ENCODE data around the gene GJA10.

GJA10 gene

DNA sequence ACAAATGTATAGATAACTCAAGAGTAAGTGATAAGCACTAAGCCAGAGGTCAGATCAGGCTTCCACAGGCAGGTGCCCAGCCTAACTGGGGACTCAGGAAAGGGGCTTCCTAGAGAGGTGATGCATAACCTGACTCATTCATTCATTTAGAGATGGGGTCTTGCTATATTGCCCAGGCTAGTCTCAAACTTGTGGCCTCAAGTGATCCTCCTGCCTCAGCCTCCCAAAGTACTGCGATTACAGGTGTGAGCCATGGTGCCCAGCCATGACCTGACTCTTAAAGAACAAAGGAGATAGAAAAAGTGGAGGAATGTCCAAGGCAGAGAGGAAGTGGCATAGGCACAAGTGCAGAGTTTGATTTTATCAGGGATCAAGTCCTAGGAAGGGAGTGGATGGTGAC lies 41.9 kb downstream of the GJA10 start:
- no peak for TF ChIP-seq GATA2 (IDR thresholded peaks at IDR 0.05; ENCODE audit: low read depth, low read length)
- no peak for TF ChIP-seq GATA3 (IDR thresholded peaks at IDR 0.05; ENCODE audit: low read depth, low read length)

DNA sequence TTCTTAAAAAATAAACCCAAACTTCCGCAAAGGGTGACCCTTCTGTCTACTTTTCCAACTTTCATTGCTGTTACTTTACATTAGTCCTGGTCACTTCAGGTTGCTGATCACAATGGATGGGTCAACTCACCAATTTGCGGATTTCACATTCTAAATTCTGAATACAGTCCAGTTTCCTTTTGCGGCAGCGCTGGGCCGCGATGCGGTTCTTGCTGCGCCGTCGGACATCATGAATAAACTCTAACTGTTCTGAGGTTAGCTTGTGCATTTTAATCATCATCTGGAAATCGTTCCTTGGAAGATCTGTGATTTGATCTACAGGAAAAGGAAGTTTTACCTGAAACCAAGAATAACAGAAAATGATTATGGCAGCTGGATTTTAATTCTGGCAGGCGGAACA lies 43.7 kb downstream of the GJA10 start:
- TF ChIP-seq GATA2 (IDR thresholded peaks at IDR 0.05; ENCODE audit: low read depth, low read length) (no peak), GATA3 (IDR thresholded peaks at IDR 0.05; ENCODE audit: low read depth, low read length) (no peak)

DNA sequence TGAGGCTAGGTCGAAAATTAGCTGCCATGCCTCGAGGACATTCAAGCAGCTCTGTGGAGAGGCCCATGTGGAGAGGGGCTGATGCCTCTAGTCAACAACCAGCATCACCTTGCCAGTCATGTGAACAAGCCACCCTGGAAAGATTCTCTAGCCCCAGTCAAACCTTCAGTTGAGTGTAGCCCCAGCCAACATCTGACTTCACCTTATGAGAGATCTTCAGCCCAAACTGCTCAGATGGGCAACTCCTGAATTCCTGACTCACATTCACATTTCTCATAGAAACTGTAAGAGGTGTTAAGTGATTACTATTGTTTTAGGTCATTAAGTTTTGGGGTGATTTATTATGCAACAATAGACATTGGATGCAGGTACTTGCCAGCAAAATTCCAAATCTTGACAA lies 44.9 kb downstream of the GJA10 start:
- no peak for TF ChIP-seq GATA3 (IDR thresholded peaks at IDR 0.05; ENCODE audit: low read depth, low read length)
- TF ChIP-seq GATA2 (IDR thresholded peaks at IDR 0.05; ENCODE audit: low read depth, low read length), result no peak

DNA sequence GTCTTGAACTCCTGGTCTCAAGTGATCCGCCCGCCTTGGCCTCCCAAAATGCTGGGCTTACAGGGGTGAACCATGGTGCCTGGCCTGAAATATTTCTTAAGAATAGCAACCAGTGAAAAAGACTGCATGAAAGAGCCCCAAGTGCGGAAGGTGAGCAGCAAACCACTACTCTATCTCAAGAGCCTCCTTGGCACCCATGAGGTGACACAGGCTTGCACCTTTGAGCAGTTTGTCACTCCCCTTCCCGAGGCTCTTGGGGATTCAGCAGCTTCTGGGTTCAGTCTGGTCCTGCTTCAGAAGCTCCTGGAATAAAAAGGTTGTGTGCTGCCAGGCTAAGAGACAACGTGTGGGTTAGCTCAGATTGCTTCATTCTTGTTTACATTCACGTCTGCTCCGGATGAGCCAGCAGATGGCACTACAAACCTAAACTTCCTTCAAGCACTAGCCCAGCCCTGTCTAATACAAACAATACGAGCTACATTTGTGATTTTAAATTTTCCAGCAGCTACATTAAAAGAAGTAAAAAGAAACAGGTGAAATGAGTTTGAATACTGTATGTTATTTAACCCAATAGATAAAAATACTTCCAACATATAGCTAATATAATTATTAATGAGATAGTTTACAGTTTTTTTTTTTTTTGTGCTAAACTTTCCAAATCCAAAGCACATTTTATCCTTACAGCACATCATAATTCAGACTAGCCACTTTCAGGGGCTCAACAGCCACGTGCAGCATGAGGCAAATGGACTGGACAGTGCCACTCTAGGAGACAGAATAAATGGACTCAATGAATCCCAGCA lies 46.2 kb downstream of the GJA10 start:
- no peak for TF ChIP-seq GATA2 (IDR thresholded peaks at IDR 0.05; ENCODE audit: low read depth, low read length)
- no peak for TF ChIP-seq GATA3 (IDR thresholded peaks at IDR 0.05; ENCODE audit: low read depth, low read length)

DNA sequence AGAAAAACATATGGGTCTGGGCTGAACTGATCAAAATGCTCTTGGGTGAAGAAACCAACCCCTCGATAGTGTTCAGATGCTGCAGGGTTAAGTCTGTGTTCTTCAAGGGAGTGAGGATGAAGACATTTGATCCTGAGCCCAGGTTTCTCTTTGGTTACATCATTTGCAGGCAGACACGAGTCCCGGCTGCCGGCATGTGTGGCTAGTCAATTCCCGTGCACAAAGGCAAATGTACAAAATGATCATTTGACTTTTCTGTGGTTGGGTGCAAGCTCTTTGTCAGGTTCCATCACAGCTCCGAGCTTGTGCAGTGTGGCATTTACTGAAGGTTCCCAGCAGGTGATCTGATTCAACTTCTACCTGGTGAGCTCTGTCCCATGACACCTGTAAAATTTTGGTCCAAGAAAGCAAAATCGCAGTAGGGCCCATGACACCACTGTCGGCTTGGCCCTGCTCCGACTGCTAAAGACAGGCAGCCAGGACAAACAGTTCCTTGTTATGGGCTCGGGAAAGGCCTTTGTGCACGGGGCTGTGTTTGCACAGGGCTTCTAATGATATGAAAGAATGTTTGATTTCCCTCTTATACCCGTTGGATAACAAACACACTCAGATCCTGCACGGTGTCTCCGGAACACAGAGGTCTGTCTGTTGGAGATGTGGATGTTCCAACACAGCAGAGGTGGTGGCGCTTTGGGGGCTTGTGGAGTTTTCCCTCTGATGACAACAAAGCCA lies 46.9 kb downstream of the GJA10 start:
- TF ChIP-seq GATA2 (IDR thresholded peaks at IDR 0.05; ENCODE audit: low read depth, low read length), result no peak
- TF ChIP-seq GATA3 (IDR thresholded peaks at IDR 0.05; ENCODE audit: low read depth, low read length), result no peak

DNA sequence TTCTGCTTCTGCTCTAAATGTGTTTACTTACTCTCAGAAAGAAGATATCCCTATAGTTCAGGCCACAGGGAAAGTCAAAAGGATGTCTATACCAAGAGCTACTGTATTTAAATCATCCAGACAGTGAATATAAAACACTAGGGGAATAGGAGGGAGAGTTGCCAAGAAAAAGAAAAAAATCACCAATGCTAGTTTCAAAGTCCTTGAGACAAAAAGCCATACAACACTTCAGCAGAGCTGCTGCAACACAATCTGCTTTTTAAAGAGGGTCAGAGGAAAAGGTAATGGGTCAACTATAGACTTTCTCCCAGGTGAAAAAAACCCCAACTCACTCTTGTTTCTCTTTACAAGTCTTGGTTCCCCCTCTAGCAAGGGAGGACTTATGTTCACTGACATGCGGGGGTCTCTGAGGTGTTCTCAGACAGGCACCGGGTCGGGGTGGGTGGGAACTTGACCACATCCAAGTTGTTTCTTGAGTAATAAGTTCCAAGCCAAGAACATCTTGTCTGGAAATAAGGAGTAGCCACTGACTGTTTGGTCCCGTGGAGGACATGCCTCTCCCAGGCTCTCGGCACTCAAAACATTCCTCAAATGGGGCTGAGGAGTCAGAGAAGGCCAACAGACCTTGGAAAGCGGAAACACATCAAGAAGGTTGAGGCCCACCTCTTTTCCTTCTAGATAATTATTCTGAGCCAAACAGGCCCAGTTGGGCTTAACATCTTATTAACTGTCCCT lies 47.7 kb downstream of the GJA10 start:
- TF ChIP-seq GATA3 (IDR thresholded peaks at IDR 0.05; ENCODE audit: low read depth, low read length), result no peak

DNA sequence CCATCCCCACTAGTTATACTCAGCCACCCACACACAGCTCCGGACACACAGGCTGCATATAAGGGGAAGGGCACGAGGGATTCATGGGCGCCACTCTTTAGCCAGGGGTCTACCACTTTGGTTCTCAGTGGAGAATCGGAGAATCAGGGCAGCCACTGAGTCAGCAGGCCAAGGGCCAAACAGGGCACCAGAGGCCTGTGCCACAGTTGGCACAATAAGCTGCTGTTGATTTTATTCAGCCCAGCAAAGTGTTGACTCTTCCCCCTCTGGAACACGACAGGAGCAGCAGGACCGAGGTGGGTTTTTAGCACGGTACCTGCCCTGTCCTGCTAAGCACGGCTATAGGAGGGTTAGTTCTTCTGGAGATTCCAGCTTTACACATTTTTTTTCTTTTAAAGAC lies 48.3 kb downstream of the GJA10 start:
- TF ChIP-seq GATA2 (IDR thresholded peaks at IDR 0.05; ENCODE audit: low read depth, low read length) (no peak), GATA3 (IDR thresholded peaks at IDR 0.05; ENCODE audit: low read depth, low read length) (no peak)

DNA sequence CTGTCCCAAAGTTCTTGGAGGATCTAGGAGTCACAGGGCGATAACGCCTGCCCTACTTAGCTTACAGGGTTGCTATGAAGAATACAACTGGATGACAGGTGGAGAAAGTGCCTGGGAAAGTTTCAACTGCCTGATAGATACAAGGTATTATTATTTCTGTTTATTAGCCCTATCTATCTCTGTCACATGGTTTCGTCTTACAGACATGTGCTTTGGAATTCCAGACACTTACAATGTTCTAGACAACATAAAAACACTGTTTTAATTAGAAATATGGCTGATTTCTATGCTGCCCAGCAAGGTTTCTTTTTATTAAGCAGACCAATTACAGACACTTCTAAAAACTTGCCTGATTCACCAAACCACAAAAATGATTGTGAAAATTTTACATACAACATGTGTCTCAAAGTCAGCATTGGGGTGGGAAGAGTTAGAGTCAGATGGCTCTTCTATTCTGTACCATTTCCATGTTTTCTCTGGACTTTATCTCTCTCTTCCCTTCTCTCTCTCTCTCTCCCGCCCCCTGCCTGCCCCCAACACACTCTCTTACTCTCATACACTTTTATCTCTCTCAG lies 50.0 kb downstream of the GJA10 start:
- no peak for TF ChIP-seq GATA3 (IDR thresholded peaks at IDR 0.05; ENCODE audit: low read depth, low read length)
- TF ChIP-seq GATA2 (IDR thresholded peaks at IDR 0.05; ENCODE audit: low read depth, low read length), result no peak

DNA sequence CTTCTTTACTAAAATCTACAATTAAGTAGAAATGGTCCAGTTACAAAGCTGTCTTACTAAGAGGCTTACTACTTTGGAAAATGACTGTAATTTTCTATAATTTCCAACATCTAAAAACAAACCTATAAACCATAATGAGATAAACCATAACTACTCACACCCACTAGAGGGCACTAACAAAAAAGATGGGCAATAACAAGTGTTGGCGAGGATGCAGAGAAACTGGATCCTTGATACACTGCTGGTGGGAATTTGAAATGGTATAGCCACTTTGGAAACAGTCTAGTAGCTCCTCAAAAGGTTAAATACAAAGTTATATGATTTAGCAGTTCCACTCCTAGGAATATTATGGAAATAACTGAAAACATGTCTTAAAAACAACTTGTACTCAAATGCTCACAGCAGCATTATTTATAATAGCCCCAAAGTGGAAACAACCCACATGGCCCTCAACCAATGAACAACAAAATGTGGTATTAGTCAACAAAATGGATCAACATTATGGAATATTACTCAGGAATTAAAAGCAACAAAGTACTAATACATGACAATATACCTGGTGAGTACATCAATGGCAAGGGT lies 50.6 kb downstream of the GJA10 start:
- TF ChIP-seq GATA2 (IDR thresholded peaks at IDR 0.05; ENCODE audit: low read depth, low read length) (no peak), GATA3 (IDR thresholded peaks at IDR 0.05; ENCODE audit: low read depth, low read length) (no peak)
